BJ (cell line): ENCODE measurements around the gene LINC01488. TPM values are rescaled to one million over a fixed set of nuclear protein-coding genes. Genes with fewer than 3 reads are reported as not detected.

Experiments used
- CTCF ChIA-PET: fragments of 350-600 bp; formaldehyde crosslinking; extraction: SDS; loops from one replicate; lab custom pipeline; 2021; ENCODE audit warnings: antibody characterized with exemption, inconsistent platforms; lab: Yijun Ruan, JAX
- POLR2A ChIA-PET: fragments of 300-600 bp; sonication (Branson Sonifier 250); formaldehyde crosslinking; extraction: SDS; loops from one replicate; lab custom pipeline; 2021; ENCODE audit warnings: antibody characterized with exemption; lab: Charles Lee
- DNase-seq: peaks from one replicate; pipeline ENCODE4 v3.0.0-alpha.2; 2011; ENCODE audit warnings: low read depth
- H3K27me3 ChIP-seq: 2 replicates; pipeline ENCODE4 v1.6.0; 2011; ENCODE audit warnings: low read length; ENCODE audit not compliant: control insufficient read depth, insufficient read depth
- H3K36me3 ChIP-seq: 2 replicates; pipeline ENCODE4 v1.5.1; 2011; ENCODE audit warnings: low read length; ENCODE audit not compliant: control insufficient read depth, insufficient read depth
- H3K4me3 ChIP-seq: 2 replicates; pipeline ENCODE4 v1.5.1; 2011; ENCODE audit warnings: low read depth, mild to moderate bottlenecking, control low read depth, low read length
- CTCF ChIP-seq: IDR thresholded peaks from 2 replicates; pipeline ENCODE4 v1.5.1; 2011; ENCODE audit warnings: low read depth, mild to moderate bottlenecking, control low read depth, inconsistent platforms, low read length, moderate library complexity; ENCODE audit not compliant: insufficient read depth
- polyA plus RNA-seq: library from polyadenylated mRNA; depleted of rRNA; stranded (reverse); fragments of >200 nt; gene quantifications from 2 replicates; pipeline ENCODE4 v1.2.3, GENCODE V29; 2011

The LINC01488 gene
- polyA plus RNA-seq, 1 experiment, result not detected

DNA sequence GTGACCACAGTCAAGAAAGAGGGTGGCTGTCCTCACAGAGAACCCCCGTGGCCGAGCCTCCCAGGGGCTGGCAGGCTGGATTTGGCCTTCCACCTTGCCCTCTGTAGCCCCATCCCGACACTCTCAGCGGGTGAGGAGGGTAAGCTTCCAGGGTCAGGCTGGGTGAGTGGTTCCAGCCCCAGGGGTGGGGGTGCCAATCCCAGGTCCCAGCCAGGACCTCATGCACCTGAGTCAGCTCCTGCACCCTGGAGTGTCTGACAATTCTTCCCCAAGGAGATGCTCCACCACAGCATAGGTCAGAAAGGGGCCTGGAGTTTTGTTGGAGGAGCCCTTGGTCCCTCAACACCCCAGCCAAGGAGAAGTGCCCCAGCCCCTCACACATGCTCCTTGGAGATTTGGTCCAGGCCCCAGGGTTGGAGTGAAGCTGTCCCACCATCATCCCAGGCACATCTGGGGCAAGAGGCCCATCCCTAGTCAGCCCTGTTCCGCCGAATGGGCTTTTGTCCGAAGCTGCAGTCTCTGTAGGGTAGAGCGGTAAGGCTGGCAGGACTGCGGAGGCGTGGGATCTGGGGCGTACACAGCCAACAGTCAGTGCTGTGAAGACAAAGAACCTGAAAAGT is 8.4 kb downstream of the LINC01488 start:
- no peak for TF ChIP-seq CTCF
- no peak for DNase-seq
- Histone ChIP-seq H3K4me3 (no peak overlapping the region), H3K27me3 (no peaks in the 10 kb centered on the region; the same call in none of the 2 replicates), H3K36me3 (no peaks in the 10 kb centered on the region)
- POLR2A ChIA-PET, result no interaction called here
- CTCF ChIA-PET, result no interaction called here

GRCh38 chr11:69490516-69490915 is 9.1 kb downstream of the LINC01488 start:
- no peak for TF ChIP-seq CTCF

DNA sequence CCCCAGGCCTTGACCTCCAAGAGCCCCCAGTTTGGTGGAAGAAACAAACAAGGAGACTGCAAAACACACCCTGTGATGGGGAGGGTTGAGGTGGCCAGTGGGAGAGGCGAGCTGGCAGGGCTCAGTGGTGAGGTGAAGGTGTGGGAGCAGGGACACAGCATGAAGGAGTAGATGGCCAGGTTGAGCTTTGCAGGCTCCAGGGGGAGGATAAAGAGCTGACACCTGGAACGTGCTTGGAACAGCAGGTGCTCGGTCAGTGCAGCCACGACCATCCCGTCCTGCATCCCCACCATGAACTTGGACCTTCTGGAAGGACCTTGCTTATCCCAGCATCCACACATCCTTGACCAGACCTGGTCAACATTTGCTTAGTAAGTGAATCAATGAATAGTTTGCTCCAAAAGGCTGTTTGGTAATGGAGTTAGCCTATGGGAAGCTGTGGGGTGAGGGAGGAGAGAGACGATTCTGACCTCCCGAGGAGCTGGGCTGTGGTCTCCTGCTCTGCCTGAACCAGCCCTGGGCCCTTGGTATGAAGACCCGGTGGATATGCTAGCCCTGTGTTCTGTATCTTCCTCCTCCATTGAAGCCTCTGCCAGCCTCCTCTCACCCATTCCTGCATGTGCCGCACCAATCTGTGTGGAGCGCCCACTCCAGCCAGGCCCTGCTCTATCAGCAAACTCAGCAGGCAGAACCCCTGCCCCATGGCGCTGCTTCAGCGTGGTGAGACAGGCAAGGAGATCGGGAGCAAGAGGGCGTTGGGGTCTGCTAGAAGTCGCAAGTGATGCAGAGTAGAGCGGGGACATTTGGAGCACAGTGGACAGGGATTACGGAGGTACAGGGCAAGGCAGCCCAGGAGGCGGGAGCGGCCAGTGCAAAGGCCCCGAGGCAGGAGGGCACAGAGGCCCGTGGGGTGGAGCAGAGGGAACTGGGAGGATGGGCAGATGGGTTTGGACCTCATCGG is 9.9 kb downstream of the LINC01488 start:
- POLR2A ChIA-PET, result no interaction called here
- DNase-seq, result no peak
- H3K4me3 ChIP-seq, result no peak overlapping the region
- TF ChIP-seq CTCF, result no peak
- H3K36me3 ChIP-seq, result no peaks in the 10 kb centered on the region
- CTCF ChIA-PET, result no interaction called here
- no peaks in the 10 kb centered on the region; the same call in none of the 2 replicates for H3K27me3 ChIP-seq

More at GRCh38 chr11:69490516-69490915, 9.1 kb downstream of the LINC01488 start:
- no peaks in the 10 kb centered on the region; the same call in none of the 2 replicates for H3K27me3 ChIP-seq
- no peak for DNase-seq
- ChIA-PET POLR2A (no interaction called here), CTCF (no interaction called here)
- H3K4me3 ChIP-seq, result no peak overlapping the region
- H3K36me3 ChIP-seq, result no peaks in the 10 kb centered on the region

DNA sequence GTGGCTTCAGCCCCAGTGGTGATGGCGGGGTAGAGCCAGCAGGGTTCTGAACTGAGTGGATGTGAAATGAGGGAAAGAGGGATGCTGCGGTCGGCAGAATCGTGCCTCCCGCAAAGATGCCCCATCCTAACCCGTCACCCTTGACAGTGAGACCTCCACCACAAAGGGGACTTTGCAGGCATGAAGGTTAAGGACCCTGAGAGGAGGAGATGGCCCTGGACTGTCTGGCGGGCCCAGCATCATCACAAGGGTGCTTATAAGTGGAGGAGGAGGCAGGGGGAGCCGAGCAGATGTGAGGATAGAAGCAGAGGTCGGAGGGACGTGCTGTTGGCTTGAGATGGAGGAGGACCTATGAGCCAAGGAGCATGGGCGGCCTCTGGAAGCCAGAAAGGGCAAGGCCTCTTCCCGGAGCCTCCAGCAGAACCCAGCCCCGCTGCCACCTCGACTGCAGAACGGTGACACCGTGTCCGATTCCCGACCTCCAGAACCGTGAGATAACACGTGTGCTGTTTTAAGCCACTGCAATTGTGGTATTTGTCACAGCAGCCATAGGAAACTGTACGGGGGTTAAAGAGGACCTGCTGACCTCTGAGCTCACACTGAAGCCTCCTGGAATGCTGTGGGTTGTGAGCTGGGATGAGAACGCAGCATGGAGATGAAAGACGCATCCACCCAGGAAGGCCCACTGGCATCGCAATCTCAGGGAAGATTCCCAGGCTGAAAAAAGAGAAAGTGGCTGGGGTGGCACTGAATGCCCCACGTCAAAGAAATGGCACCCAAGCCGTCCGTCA is 10.9 kb downstream of the LINC01488 start:
- Histone ChIP-seq H3K27me3 (no peaks in the 10 kb centered on the region; the same call in none of the 2 replicates), H3K4me3 (no peak overlapping the region), H3K36me3 (no peaks in the 10 kb centered on the region)
- no peak for DNase-seq
- no peak for TF ChIP-seq CTCF
- ChIA-PET CTCF (no interaction called here), POLR2A (no interaction called here)
